Transverse colon (tissue), 4 donors: ENCODE measurements around the gene ZNF837. TPM values are rescaled to one million over a fixed set of nuclear protein-coding genes. Genes with fewer than 3 reads are reported as not detected.

Experiments
- DNase-seq: peaks from one replicate; pipeline ENCODE4 v3.0.0-alpha.2; 2019
- H3K27ac ChIP-seq, 4 donors: fragments of 200-600 bp; sonication (generic); 2 replicates each; pipeline ENCODE4 v1.5.1; 2016 to 2018; ENCODE audit warnings: inconsistent platforms in 4 of 4
- H3K27me3 ChIP-seq: fragments of 200-600 bp; sonication (generic); 2 replicates; pipeline ENCODE4 v1.5.1; 2017; ENCODE audit warnings: inconsistent platforms
- H3K36me3 ChIP-seq, 4 donors: fragments of 200-600 bp; sonication (generic); 2 replicates each; pipeline ENCODE4 v1.5.1; 2017 to 2019; ENCODE audit warnings: inconsistent platforms in 4 of 4
- H3K4me1 ChIP-seq, 4 donors: fragments of 200-600 bp; sonication (generic); 2 replicates each; pipeline ENCODE4 v1.5.1; 2017 to 2020; ENCODE audit warnings: inconsistent platforms in 4 of 4
- H3K4me3 ChIP-seq, 4 donors: fragments of 200-600 bp; sonication (generic); 1 replicate in 1 of 4; 2 replicates in 3 of 4; pipeline versions ENCODE4 v1.5.1 to v1.6.1; 2017 to 2019; ENCODE audit warnings: inconsistent platforms in 4 of 4
- H3K9me3 ChIP-seq, 2 donors: fragments of 200-600 bp; sonication (generic); 2 replicates each; pipeline ENCODE4 v1.5.1; 2017 to 2019; ENCODE audit warnings: inconsistent platforms in 2 of 2
- EP300 ChIP-seq: sonication (generic); formaldehyde crosslinking; IDR thresholded peaks from one replicate; pipeline ENCODE4 v1.6.1; 2017; ENCODE audit warnings: antibody characterized with exemption, low read depth
- POLR2A ChIP-seq: fragments of 450-650 bp; IDR thresholded peaks from one replicate; pipeline ENCODE4 v1.6.1; 2016; ENCODE audit warnings: antibody characterized with exemption, mild to moderate bottlenecking, moderate library complexity
- POLR2AphosphoS5 ChIP-seq, 3 donors: sonication (generic); formaldehyde crosslinking; IDR thresholded peaks; one replicate each; pipeline ENCODE4 v1.6.1; 2016; ENCODE audit warnings: antibody characterized with exemption in 3 of 3
- WGBS, 2 donors: methylation state at CpG; one replicate each; pipeline ENCODE4 v1.1.5; 2018; ENCODE audit warnings: low coverage in 1 of 2; 5-methylcytosine and 5-hydroxymethylcytosine counted together
- in situ Hi-C, 4 donors: fragments of 200-750 bp; cut with MboI; loops; one replicate each; pipeline versions ENCODE4 v1.15.0 to v1.15.1; 2017; ENCODE audit warnings: low sequenced_read_pairs in 3 of 4, low pct_ligation_motif_present in 1 of 4, low pct_unique_long_range_greater_than_20kb in 1 of 4
- intact Hi-C: fragments of 100-400 bp; cut with DNase I; formaldehyde crosslinking; loops from one replicate; pipeline ENCODE4 v1.15.1; 2023; ENCODE audit warnings: low total_unique reads
- total RNA-seq, 4 donors: library from RNA; depleted of rRNA; stranded (reverse); fragments of >200 nt; gene quantifications; one replicate each; pipeline ENCODE4 v1.1.0, GENCODE V29; 2016
- TF ChIP-seq, protein P1 (sequence below), 5 experiments: fragments of 200-600 bp in 3 of 5; fragments of 450-650 bp in 2 of 5; sonication (generic) in 3 of 5; IDR thresholded peaks; 1 replicate in 2 of 5; 2 replicates in 3 of 5; pipeline ENCODE4 v1.5.1; 2016 to 2017; ENCODE audit warnings: antibody characterized with exemption in 5 of 5, inconsistent platforms in 3 of 5, mild to moderate bottlenecking in 2 of 5, moderate library complexity in 1 of 5

ZNF837 gene
- total RNA-seq, 4 donors from 2014 or later, result 3.7 to 10.7 (median 6.1) TPM

DNA sequence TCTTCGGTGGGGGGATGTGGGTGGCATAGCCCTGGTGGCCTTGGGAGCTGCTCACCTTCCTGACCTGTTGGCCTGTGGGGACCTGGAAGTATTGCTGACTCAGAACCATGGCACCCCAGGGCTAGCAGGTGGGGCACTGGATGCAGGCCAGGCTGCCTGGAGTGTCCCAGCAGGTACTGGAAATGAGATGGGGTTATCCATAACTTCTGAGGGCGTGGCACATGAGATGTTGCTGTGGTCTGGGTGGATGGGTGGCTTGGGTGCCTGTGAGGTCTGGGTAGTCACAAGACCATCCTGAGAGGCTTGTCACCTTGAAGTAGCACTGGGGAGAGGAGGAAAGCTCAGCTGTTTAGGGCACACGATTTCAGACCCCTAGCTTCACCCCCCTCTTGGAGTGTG is 14.0 kb upstream of the ZNF837 start:
- H3K36me3 ChIP-seq, result peaks cover 0 to 40% (median 5%) of the 10 kb centered on the region in 4 donors
- peaks cover 29% of the 10 kb centered on the region for H3K27me3 ChIP-seq
- peaks cover 0 to 19% (median 7%) of the 10 kb centered on the region in 4 donors for H3K4me1 ChIP-seq
- H3K4me3 ChIP-seq, result no peak overlapping the region
- no peak for TF ChIP-seq POLR2AphosphoS5 (IDR thresholded peaks at IDR 0.05)
- no peak for TF ChIP-seq EP300
- TF ChIP-seq, protein P1, sequence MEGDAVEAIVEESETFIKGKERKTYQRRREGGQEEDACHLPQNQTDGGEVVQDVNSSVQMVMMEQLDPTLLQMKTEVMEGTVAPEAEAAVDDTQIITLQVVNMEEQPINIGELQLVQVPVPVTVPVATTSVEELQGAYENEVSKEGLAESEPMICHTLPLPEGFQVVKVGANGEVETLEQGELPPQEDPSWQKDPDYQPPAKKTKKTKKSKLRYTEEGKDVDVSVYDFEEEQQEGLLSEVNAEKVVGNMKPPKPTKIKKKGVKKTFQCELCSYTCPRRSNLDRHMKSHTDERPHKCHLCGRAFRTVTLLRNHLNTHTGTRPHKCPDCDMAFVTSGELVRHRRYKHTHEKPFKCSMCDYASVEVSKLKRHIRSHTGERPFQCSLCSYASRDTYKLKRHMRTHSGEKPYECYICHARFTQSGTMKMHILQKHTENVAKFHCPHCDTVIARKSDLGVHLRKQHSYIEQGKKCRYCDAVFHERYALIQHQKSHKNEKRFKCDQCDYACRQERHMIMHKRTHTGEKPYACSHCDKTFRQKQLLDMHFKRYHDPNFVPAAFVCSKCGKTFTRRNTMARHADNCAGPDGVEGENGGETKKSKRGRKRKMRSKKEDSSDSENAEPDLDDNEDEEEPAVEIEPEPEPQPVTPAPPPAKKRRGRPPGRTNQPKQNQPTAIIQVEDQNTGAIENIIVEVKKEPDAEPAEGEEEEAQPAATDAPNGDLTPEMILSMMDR (IDR thresholded peaks at IDR 0.05), result no peak
- no peak for TF ChIP-seq POLR2A
- intact Hi-C loops, result no loop called here
- WGBS, 2 donors, result 81% methylated on average over 3 of the region's 3 CpGs; no CpG with 5 or more reads in 1 of the 2 donors
- no peaks in the 10 kb centered on the region for H3K9me3 ChIP-seq
- in situ Hi-C loops, result no loop called here
- no peak for DNase-seq
- no peak overlapping the region for H3K27ac ChIP-seq

DNA sequence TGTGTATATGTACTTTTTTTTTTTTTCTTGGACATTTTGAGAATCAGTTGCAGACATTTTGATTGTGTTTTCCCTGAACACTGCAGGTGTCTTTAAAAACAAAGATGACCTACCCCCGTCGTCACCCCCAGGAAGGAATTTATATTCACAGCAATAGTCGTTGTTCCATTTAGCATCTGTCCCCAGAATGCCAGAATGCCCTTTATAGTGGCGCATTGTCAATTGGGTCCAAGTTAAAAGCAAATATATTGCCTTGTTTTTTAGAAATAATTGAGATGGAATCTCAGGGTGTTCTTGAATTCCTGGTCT is 12.8 kb upstream of the ZNF837 start:
- Histone ChIP-seq H3K36me3 (peaks cover 0 to 44% (median 8%) of the 10 kb centered on the region in 4 donors), H3K27me3 (peaks cover 29% of the 10 kb centered on the region), H3K4me3 (no peak overlapping the region), H3K27ac (no peak overlapping the region), H3K4me1 (peaks cover 0 to 26% (median 7%) of the 10 kb centered on the region in 4 donors), H3K9me3 (no peaks in the 10 kb centered on the region)
- 83 to 100% methylated on average over 1 to 4 of the region's 4 CpGs for WGBS, 2 donors
- TF ChIP-seq, protein P1 (IDR thresholded peaks at IDR 0.05), result no peak
- TF ChIP-seq POLR2AphosphoS5 (IDR thresholded peaks at IDR 0.05), result no peak
- TF ChIP-seq POLR2A, result no peak
- no peak for TF ChIP-seq EP300
- in situ Hi-C loops (no loop called here), intact Hi-C loops (no loop called here)
- no peak for DNase-seq

DNA sequence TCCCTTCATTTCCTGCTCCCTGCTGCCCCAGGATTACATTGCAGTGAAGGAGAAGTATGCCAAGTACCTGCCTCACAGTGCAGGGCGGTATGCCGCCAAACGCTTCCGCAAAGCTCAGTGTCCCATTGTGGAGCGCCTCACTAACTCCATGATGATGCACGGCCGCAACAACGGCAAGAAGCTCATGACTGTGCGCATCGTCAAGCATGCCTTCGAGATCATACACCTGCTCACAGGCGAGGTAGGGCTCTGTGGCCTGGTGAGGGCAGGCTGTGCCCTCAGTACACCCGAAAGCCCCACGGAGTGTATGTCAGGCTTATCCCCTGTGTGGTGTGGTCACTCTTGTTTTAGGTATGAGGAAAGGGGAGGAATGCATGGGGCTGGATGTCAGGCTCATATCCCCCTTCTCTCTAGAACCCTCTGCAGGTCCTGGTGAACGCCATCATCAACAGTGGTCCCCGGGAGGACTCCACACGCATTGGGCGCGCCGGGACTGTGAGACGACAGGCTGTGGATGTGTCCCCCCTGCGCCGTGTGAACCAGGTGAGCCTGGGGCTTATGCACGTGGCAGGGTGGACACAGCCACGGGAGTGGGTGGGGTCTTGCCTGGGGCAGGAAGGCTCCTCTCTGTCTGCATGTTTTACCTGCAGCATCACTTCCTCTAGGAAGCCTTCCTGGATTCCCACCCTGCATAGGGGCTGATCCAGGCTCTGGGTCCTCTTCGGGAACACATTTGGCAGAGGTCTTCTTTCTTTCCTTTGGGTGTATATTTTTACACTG is 12.3 kb upstream of the ZNF837 start:
- intact Hi-C loops (no loop called here), in situ Hi-C loops (no loop called here)
- TF ChIP-seq POLR2AphosphoS5 (IDR thresholded peaks at IDR 0.05), result no peak
- no peak for TF ChIP-seq POLR2A
- TF ChIP-seq, protein P1 (IDR thresholded peaks at IDR 0.05), result no peak
- TF ChIP-seq EP300, result no peak
- no peaks in the 10 kb centered on the region for H3K9me3 ChIP-seq
- DNase-seq, result no peak
- no peak overlapping the region for H3K4me3 ChIP-seq
- WGBS, 2 donors, result 92 to 100% methylated on average over 1 to 26 of the region's 26 CpGs
- H3K4me1 ChIP-seq, result peaks cover 3 to 29% (median 10%) of the 10 kb centered on the region in 4 donors
- H3K36me3 ChIP-seq, result peaks cover 0 to 44% (median 8%) of the 10 kb centered on the region in 4 donors
- peaks cover 27% of the 10 kb centered on the region for H3K27me3 ChIP-seq
- no peak overlapping the region for H3K27ac ChIP-seq

DNA sequence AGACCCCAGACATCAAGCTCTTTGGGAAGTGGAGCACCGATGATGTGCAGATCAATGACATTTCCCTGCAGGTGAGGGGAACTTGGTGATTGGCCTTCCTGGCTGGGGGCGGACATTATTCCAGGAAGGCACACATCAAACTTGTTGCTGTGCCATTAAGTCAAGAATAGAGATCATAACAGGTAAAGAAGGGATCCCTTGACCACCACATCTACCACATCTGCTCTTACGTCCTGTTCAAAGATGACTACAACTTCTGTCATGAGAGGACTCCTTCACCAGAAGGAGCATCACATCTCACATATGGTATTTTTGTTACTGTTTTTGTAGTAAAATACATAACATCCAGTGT is 7.3 kb upstream of the ZNF837 start:
- in situ Hi-C loops, result no loop called here
- peaks cover 17 to 35% (median 22%) of the 10 kb centered on the region in 4 donors for H3K4me1 ChIP-seq
- H3K9me3 ChIP-seq, result no peaks in the 10 kb centered on the region
- DNase-seq, result no peak
- H3K27me3 ChIP-seq, result no peaks in the 10 kb centered on the region
- TF ChIP-seq, protein P1 (IDR thresholded peaks at IDR 0.05), result no peak
- TF ChIP-seq POLR2A, result no peak
- no peak for TF ChIP-seq EP300
- no peak for TF ChIP-seq POLR2AphosphoS5 (IDR thresholded peaks at IDR 0.05)
- WGBS, 2 donors, result 75 to 83% methylated on average over 1 to 3 of the region's 3 CpGs
- no peak overlapping the region for H3K27ac ChIP-seq
- peak overlapping the region in 2 of 4 donors; percentile 64 to 80 for H3K4me3 ChIP-seq
- intact Hi-C loops, result no loop called here
- H3K36me3 ChIP-seq, result peaks cover 0 to 29% (median 5%) of the 10 kb centered on the region in 4 donors
